Stimulated activated effector memory CD8-positive, alpha-beta T cell treated with anti-CD3 and anti-CD28 coated beads, Interleukin-12 subunit alpha, Interleukin-12 subunit beta, amount 100 ng/mL, for 72 hours (primary cell): ENCODE data around the gene OVAAL.
A peak's percentile ranks its signal among the peaks of the same experiment; 100 is the strongest.

Experiments used
- ATAC-seq: fragments of 150-1000 bp; cut with Tn5 transposase; 2 replicates; pipeline ENCODE4 v1.10.0; 2021
- DNase-seq, 2 donors: peaks; one replicate each; pipeline ENCODE4 v3.0.0; 2021 to 2022; ENCODE audit warnings: low spot score in 2 of 2
- H3K27ac Mint-ChIP-seq: one replicate; pipeline ENCODE4 v1.8.0; 2022; ENCODE audit warnings: mild to moderate bottlenecking, mixed read lengths
- H3K36me3 Mint-ChIP-seq: one replicate; pipeline ENCODE4 v1.8.0; 2022; ENCODE audit warnings: mild to moderate bottlenecking, mixed read lengths
- H3K4me1 Mint-ChIP-seq: one replicate; pipeline ENCODE4 v1.8.0; 2022; ENCODE audit warnings: mixed read lengths
- H3K4me3 Mint-ChIP-seq: one replicate; pipeline ENCODE4 v1.8.0; 2022; ENCODE audit warnings: mild to moderate bottlenecking, mixed read lengths
- H3K9me3 Mint-ChIP-seq: one replicate; pipeline ENCODE4 v1.8.0; 2022; ENCODE audit warnings: mixed read lengths

Gene OVAAL

DNA sequence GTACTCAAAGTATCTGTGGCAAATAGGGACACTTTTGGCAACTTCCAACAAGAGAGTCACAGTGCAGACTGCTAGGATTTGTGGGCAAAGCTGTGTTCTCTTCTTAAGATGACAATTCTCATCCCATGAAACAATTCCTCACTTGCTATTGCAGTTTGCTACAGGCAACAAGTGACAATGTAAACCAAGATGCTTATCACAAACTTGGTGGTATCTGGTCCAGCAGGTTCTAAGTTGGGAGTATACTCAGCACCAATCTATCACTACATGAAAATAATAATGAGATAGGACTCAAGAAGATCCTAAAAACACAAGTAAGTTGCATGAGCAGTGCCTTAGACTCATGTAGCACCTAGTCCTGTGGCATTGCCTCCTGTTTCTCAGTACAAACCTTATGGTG lies 3.4 kb upstream of the OVAAL start:
- Mint-ChIP-seq H3K9me3 (no peaks in the 10 kb centered on the region), H3K4me1 (no peaks in the 10 kb centered on the region), H3K4me3 (no peak overlapping the region), H3K36me3 (no peaks in the 10 kb centered on the region), H3K27ac (no peak overlapping the region)
- DNase-seq = no peak
- no peak for ATAC-seq

- H3K9me3 Mint-ChIP-seq = no peaks in the 10 kb centered on the region
- ATAC-seq = no peak
- H3K4me1 Mint-ChIP-seq = no peaks in the 10 kb centered on the region
- no peak overlapping the region for H3K27ac Mint-ChIP-seq
- H3K4me3 Mint-ChIP-seq = no peak overlapping the region
- H3K36me3 Mint-ChIP-seq = no peaks in the 10 kb centered on the region
- DNase-seq = no peak
Measured at GRCh38 chr1:180560200-180560867, 1.6 kb downstream of the OVAAL start.

DNA sequence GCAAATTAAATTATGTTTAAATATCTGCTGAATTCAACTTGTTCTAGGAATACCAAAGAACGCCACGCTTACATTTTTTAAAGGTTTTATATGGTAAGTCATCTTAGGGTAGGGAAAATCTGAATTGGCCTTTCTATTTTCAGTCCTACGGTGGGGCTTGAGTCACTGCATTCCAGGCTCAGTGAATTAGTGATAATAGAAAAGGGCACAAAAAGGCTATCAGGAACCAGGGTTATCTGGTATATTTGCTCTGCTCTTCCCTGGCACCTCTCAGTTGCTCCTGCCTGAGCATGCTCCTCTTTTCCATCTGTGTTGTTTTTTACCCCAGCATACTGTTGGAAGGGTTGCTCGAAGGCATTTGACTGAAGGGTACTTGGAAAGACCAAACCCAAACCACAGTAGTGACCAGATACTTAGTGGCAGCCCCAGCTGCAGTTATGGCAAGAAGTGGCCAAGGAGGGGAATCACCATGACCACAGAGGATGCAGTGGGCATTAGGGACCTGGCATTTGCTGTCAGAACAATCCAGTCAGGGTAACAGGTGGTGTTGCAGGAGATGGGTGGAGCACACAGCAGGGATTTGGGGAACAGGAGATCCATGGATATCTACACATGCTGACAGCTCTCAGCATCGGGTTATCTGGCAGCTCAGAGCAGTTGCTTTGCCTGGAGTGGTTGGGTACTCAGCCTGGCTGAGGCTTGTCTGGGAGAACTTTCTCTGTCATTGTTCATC lies 2.3 kb downstream of the OVAAL start:
- no peaks in the 10 kb centered on the region for H3K4me1 Mint-ChIP-seq
- ATAC-seq (no peak), DNase-seq (no peak)
- no peak overlapping the region for H3K27ac Mint-ChIP-seq
- no peaks in the 10 kb centered on the region for H3K9me3 Mint-ChIP-seq
- H3K4me3 Mint-ChIP-seq = no peak overlapping the region
- no peaks in the 10 kb centered on the region for H3K36me3 Mint-ChIP-seq

- DNase-seq (no peak), ATAC-seq (no peak)
- H3K27ac Mint-ChIP-seq = no peak overlapping the region
- H3K9me3 Mint-ChIP-seq = no peaks in the 10 kb centered on the region
- H3K4me1 Mint-ChIP-seq = no peaks in the 10 kb centered on the region
- no peaks in the 10 kb centered on the region for H3K36me3 Mint-ChIP-seq
- H3K4me3 Mint-ChIP-seq = no peak overlapping the region
Measured at GRCh38 chr1:180562640-180563025, 3.9 kb downstream of the OVAAL start.

- H3K9me3 Mint-ChIP-seq = no peaks in the 10 kb centered on the region
- no peak for DNase-seq
- no peak for ATAC-seq
- no peaks in the 10 kb centered on the region for H3K4me1 Mint-ChIP-seq
- no peaks in the 10 kb centered on the region for H3K36me3 Mint-ChIP-seq
- no peak overlapping the region for H3K4me3 Mint-ChIP-seq
- H3K27ac Mint-ChIP-seq = no peak overlapping the region
Measured at GRCh38 chr1:180563026-180563827, 4.5 kb downstream of the OVAAL start.

DNA sequence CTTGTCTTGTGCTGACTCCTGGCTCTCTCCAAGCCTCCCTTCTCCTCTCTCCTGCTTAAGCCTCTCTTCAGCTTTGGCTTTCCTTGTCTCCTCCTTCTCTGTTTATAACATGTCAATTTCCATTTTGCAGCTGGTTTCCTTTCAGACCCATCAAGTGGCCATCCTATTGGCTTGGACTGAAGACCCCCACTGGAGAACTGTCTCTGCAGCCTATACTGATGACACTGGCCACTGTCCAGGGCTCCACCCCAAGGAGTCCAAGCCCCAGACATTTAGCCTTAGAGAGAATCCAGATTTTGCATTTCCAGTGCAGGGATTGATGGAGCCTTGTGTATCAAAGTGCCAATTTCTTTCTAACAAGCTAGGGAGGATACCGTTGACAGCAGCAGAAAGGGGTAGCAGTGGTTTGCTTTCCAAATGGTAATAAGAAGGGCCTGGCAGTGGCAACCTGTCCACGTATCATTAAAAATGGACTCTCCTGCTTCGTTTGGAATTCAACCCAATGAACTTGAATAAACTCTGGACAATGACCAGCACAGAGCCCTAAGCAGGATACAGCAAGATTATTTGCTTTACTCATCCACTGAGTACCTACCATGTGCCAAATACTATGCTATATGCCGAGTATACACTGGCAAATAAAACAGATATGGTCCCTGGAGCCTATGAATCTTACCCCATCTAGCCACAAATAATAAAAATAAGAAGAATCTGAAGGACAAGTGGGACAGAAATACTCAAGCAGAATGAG lies 6.5 kb downstream of the OVAAL start:
- Mint-ChIP-seq H3K9me3 (no peaks in the 10 kb centered on the region), H3K27ac (no peak overlapping the region), H3K4me1 (no peaks in the 10 kb centered on the region), H3K4me3 (no peak overlapping the region), H3K36me3 (no peaks in the 10 kb centered on the region)
- ATAC-seq = no peak
- no peak for DNase-seq

GRCh38 chr1:180566026-180566425 lies 7.3 kb downstream of the OVAAL start:
- H3K36me3 Mint-ChIP-seq = no peaks in the 10 kb centered on the region
- ATAC-seq (no peak), DNase-seq (no peak)
- H3K9me3 Mint-ChIP-seq = no peaks in the 10 kb centered on the region
- no peak overlapping the region for H3K4me3 Mint-ChIP-seq
- H3K4me1 Mint-ChIP-seq = no peaks in the 10 kb centered on the region
- H3K27ac Mint-ChIP-seq = no peak overlapping the region

GRCh38 chr1:180566495-180566894 lies 7.7 kb downstream of the OVAAL start:
- Mint-ChIP-seq H3K9me3 (no peaks in the 10 kb centered on the region), H3K36me3 (no peaks in the 10 kb centered on the region), H3K27ac (no peak overlapping the region), H3K4me3 (no peak overlapping the region), H3K4me1 (peaks cover 3% of the 10 kb centered on the region)
- DNase-seq (no peak), ATAC-seq (no peak)

GRCh38 chr1:180567654-180568053 lies 8.9 kb downstream of the OVAAL start:
- Mint-ChIP-seq H3K4me3 (no peak overlapping the region), H3K27ac (no peak overlapping the region), H3K9me3 (peaks cover 2% of the 10 kb centered on the region)

GRCh38 chr1:180568184-180568583 lies 9.4 kb downstream of the OVAAL start:
- ATAC-seq = no peak

More at GRCh38 chr1:180567654-180568053, 8.9 kb downstream of the OVAAL start:
- no peak for DNase-seq
- Mint-ChIP-seq H3K4me1 (peaks cover 15% of the 10 kb centered on the region), H3K36me3 (no peaks in the 10 kb centered on the region)
- no peak for ATAC-seq

GRCh38 chr1:180571060-180571831 lies 12.5 kb downstream of the OVAAL start:
- DNase-seq = no peak
- no peak for ATAC-seq

More at GRCh38 chr1:180568184-180568583, 9.4 kb downstream of the OVAAL start:
- Mint-ChIP-seq H3K4me3 (no peak overlapping the region), H3K27ac (no peak overlapping the region), H3K36me3 (no peaks in the 10 kb centered on the region), H3K9me3 (peaks cover 2% of the 10 kb centered on the region), H3K4me1 (peaks cover 19% of the 10 kb centered on the region)
- DNase-seq = no peak

GRCh38 chr1:180571832-180572636 lies 13.3 kb downstream of the OVAAL start:
- Mint-ChIP-seq H3K27ac (peak overlapping the region; percentile 51), H3K9me3 (peaks cover 2% of the 10 kb centered on the region), H3K4me3 (peak overlapping the region; percentile 0), H3K36me3 (no peaks in the 10 kb centered on the region), H3K4me1 (peaks cover 19% of the 10 kb centered on the region)
- peak; percentile 96 for ATAC-seq
- DNase-seq = peak; percentile 9 to 72

More at GRCh38 chr1:180571060-180571831, 12.5 kb downstream of the OVAAL start:
- Mint-ChIP-seq H3K4me1 (peaks cover 19% of the 10 kb centered on the region), H3K27ac (peak overlapping the region; percentile 51), H3K36me3 (no peaks in the 10 kb centered on the region), H3K9me3 (peaks cover 2% of the 10 kb centered on the region), H3K4me3 (peak overlapping the region; percentile 0)

GRCh38 chr1:180572760-180573159 lies 14.0 kb downstream of the OVAAL start:
- Mint-ChIP-seq H3K36me3 (no peaks in the 10 kb centered on the region), H3K27ac (no peak overlapping the region), H3K4me1 (peaks cover 19% of the 10 kb centered on the region), H3K4me3 (peak overlapping the region; percentile 0), H3K9me3 (peaks cover 2% of the 10 kb centered on the region)
- ATAC-seq (no peak), DNase-seq (no peak)
